GM18508 (cell line): ENCODE measurements around the gene RPL21.
"Not testable (repeated sequence)": the region's sequence is repeated elsewhere in the genome, so short reads cannot be mapped to it uniquely, and the experiment has no call there.

Source experiments
- ATAC-seq: cut with Tn5 transposase; IDR thresholded peaks from one replicate; pipeline ENCODE4 v1.9.1; 2021; ENCODE audit warnings: moderate number of reproducible peaks; ENCODE audit not compliant: insufficient read depth, unreplicated experiment

The RPL21 gene

DNA sequence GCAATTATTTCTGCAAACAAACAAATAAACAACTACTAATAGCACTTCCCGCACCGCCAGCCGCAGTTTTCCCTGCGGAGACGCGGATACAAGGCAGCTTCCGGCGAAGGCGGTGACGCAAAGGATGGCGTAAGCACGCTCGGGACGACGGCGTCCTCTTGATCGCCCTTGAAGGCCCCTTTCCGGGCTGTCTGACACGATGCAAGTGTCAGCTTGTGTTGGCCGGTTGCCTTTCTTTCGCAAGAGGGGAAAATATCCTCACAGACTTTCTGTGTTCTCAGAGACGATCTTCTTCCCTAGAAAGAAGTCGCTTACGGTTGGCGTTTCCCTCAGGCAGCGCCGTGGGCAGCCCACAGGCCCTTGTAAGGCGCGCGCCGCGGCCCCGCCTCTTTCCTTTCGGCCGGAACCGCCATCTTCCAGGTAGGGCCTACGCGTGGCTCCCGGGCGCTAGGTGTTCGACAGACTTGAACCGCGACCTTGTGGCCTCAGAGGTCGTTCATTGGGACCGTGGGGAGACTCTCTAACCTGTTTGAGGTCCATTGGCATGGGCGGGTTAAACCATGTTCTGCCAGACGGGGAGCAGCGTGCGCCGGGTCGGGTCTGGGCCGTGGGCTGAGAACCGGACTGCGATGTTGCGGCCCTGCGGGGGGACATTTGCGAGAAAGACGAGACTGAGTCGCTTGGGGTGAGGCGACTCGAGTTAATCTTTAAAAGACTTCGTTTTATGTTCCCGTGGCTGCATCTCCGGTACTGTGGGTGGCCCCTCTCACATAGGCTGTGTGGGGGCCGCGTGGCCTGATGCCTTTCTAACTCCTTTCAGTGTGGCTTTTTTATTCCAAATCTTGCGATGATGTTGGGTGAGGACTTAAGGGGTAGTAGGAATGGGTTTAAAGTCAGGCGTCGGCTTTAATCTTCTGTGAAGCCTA, at the start of gene RPL21:
Gene RPL21 (plus strand): TSS at position 393 of the 926 bp plus-strand sequence. CDS start 2,219 bp downstream, outside the sequence.
- ATAC-seq, result peak; percentile 82

DNA sequence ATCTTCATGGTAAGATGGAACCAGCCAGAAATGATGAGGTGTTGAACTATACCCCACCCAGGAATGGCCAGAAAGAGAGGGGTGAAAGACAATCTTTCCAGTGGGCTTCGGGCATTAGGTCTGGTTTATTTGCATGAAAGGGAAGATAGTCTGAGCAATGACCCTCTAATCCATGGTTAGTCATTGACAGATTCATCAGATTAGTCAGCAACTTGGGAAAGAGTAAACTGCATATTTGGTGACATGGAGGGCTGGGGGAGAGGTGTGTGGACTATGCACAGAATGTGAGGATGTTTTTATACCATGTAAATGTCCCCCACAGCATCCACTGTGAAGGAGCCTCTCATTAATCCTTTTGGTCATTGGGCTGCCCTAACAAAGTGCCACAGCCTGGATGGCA, 49.7 kb upstream of the RPL21 start:
- ATAC-seq, result no peak

DNA sequence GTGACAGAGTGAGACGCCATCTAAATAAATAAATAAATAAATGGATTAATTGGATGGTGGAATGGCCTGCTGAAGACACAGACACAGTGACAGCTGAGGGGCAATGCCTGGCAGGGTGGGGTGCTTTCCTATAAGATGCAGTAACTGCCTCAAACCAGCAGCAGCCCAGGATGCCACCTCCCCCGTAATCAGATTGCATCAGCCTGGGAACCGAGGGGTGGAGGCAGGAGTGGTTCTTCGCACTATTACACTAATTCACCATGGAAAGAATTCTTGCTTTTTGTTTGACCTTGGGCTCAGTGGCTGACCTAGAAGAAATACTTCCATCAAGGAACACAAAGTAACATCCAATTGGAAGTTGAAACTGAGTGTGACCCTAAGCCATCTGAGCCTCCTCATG, 48.2 kb upstream of the RPL21 start:
- no peak for ATAC-seq

DNA sequence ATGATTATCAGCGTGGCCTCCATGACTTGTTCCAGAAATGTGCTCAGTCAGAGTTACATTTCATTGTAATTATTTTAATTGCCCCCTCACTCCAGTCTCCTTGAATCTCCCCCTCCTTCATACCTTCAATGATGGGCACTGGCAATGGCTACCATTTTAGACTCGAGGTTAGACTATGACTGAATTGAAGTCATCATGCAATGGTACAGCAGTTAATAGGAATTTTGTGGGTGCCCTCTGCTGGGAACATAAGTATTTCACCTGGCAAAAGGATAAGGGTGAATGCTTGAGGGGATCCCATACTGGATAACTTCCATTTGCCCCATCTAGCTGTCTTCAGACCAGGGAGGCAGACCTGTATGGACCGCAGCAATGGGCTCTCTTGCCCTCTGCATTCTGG, 47.5 kb upstream of the RPL21 start:
- ATAC-seq, result no peak

DNA sequence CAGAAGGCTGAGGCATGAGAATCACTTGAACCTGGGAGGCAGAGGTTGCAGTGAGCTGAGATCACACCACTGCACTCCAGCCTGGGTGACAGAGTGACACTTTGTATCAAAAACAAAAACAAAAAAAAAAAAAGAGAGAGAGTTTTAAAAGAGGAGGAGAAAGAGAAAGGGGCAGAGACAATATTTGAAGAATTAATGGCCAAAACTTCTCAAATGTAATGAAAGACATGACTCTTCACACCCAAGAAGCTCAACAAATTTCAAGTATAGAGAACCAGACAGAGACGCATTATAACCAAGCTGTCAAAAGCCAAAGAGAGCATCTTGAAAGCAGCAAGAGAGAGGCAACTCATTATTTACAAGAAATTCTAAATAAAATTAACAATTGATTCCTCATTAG, 42.8 kb upstream of the RPL21 start:
- ATAC-seq, result no peak

DNA sequence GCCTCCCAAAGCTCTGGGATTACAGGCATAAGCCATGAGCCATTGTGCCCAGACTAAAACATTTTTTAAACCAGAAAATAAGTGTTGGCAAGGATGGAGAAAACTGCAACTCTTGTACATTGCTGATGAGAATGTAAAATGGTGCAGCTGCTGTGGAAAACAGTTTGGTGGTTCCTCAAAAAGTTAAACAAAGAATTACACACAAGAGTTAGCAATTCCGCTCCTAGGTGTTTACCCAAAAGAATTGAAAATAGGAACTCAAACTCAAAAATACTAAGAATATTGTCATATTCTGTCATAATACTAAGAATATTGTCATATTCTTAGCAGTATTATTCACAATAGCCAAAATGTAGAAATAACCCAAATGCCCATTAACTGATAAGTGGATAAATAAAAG, 40.1 kb upstream of the RPL21 start:
- no peak for ATAC-seq

DNA sequence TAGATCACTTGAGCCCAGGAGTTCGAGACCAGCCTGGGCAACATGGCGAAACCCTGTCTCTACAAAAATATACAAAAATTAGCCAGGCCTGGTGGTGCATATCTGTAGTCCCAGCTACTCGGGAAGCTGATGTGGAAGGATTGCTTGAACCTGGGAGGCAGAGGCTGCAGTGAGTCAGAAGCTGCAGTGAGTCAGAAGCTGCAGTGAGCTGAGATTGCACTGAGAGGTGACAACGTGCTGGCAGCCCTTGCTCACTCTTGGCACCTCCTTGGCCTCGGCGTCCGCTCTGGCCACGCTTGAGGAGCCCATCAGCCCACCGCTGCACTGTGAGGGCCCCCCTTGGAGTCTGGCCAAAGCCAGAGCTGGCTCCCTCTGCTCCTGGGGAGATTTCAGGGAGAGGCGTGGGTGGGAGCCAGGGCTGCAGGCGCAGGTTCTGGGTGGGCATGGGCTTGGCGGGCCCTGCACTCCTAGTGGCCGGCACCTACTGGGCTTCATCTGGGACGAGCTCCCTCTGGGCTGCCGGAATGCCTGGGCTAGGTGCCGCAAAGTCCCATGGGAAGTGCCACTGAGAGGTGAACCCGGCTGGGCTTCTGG, 39.5 kb upstream of the RPL21 start:
- no peak for ATAC-seq

DNA sequence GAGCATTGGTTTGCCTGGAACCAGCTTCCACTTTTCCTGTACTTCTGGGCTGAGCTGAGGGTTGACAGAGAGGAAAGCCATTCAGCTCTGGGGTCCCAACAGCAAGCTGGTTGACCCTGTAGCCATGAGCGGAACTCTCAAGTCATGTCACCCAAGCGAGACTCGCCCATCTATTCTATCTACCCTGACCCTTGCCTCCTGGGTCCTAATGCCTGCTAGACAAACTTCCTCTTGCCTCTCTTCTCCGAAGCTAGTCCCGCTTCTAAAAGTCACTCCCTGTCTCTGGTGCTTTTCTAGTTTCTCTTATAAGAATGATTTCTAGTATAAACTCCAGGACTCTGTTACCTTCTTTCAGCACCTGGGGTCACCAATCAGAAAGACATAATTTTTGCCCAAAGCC, 38.0 kb upstream of the RPL21 start:
- ATAC-seq, result not testable (repeated sequence)

DNA sequence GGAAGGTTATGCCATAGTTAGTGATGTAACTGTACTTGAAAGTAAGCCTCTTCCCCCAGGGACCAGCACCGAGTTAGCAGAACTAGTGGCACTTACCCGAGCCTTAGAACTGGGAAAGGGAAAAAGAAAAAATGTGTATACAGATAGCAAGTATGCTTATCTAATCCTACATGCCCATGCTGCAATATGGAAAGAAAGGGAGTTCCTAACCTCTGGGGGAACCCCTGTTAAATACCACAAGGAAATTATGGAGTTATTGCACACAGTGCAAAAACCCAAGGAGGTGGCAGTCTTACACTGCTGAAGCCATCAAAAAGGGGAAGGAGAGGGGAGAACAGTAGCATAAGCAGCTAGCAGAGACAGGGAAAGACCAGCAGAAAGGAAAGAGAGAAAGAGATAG, 33.6 kb upstream of the RPL21 start:
- ATAC-seq, result not testable (repeated sequence)

DNA sequence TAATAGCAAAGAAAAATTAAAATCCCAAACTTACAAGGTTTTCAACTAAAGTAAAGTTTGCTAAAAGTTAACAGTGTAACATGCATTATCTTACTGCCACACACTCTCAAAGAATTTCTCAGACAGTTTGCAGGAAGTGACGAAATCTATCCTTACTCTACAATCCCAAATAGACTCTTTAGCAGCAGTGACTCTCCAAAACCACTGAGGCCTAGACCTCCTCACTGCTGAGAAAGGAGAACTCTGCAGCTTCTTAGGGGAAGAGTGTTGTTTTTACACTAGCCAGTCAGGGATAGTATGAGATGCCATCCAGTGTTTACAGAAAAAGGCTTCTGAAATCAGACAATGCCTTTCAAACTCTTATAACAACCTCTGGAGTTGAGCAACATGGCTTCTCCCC, 32.5 kb upstream of the RPL21 start:
- ATAC-seq, result not testable (repeated sequence)

DNA sequence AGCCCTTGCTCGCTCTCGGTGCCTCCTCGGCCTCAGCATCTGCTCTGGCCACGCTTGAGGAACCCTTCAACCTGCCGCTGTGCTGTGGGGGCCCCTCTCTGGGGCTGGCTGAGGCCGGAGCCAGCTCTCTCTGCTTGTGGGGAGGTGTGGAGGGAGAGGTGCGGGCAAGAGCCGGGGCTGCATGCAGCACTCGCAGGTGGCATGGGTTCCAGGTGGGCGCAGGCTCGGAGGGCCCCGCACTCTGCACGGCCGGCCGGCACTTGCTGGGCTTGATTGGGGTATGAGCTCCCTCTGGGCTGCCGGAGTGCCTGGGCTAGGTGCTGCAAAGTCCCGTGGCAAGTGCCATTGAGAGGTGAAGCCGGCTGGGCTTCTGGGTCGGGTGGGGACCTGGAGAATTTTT, 31.7 kb upstream of the RPL21 start:
- no peak for ATAC-seq

DNA sequence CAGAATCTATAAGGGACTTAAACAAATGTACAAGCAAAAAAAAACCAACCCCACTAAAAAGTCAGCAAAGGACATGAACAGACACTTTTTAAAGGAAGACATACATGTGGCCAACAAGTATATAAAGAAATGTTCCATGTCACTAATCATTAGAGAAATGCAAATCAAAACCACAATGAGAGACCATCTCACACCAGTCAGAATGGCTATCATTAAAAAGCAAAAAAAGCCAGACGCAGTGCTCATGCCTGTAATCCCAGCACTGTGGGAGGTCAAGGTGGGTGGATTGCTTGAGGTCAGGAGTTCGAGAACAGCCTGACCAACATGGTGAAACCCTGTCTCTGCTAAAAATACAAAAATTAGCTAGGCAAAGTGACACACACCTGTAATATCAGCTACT, 29.3 kb upstream of the RPL21 start:
- ATAC-seq, result peak; percentile 73

DNA sequence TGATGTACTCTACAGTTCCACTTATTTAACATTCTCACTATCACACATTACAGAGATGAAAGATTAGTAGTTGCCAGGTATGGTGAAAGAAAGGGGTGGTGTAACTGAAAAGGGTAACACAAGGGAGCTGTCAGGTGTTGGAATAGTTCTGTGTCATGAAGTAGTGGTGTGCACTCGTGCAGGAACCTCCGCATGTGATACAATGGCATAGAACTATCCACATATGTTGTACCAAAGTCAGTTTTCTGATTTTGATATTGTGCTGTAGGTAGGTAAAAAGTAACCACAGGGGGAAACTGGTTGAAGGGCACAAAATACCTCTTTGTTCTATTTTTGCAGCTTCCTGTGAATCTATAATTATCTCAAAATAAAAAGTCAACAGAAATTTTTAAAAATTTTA, 24.4 kb upstream of the RPL21 start:
- ATAC-seq, result no peak

DNA sequence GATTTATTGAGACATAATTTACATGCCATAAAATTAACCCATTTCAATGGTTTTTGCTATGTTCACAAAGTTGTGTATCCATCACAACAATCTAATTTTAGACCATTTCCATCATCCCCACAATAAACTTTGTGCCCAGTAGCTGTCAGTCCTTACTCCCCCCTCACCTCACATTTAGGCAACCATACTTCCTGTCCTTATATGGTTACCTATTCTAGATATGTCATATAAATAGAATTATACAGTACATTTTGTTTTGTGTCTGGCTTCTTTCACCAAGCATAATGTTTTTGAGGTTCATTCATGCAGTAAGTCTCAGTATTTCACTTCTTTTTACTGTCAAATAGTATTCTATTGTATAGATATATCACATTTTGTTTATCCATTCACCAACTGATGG, 23.2 kb upstream of the RPL21 start:
- ATAC-seq, result no peak

DNA sequence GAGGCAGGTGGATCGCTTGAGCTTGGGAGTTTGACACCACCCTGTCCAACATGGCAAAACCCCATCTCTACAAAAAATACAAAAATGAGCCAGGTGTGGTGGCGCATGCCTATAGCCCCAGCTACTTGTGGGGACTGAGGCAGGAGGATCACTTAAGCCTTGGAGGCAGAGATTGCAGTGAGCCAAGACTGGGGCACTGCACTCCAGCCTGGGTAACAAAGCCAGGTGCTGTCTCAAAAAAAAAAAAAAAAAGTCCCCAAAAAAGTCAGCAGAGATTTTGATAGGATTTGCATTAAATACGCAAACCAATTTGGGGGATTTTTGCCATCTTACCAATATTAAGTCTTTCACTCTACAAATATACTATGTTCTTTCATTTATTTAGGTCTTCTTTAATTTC, 21.7 kb upstream of the RPL21 start:
- no peak for ATAC-seq

DNA sequence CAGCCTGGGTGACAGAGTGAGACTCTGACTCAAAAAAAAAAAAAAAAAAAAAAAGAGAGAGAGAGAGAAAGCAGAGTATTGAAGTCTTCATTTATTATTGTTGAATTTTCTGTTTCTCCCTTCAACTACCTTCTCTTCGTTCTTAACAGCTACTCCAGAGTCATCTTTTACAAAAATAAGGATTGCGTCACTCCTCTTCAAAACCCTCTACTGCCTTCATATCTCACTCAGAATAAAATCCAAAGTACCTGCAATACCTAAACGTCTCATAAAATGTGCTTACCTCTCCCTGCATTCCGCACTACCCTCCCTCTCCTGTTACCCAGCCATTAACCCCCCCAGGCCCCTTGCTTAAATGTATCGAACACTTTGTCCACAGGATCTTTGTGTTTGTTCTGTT, 17.4 kb upstream of the RPL21 start:
- ATAC-seq, result no peak

DNA sequence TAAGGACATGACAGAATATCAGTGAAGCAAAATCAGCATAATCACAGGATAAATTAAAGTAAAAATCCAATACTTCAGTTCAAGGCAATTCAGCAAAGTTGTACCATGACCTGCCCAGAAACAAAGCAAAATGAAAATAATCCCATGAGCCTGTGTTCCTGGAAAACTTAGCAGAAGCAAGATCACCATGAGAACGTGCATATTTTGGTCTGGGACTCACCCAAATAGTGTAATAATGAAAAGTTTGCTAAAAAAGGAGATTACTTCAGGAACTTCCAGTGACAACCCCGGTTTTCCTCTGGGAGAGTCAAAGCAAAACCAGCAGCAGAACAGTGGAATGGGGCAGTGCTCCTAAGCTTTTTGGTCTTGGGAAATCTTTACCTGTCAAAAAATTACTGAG, 14.9 kb upstream of the RPL21 start:
- no peak for ATAC-seq

DNA sequence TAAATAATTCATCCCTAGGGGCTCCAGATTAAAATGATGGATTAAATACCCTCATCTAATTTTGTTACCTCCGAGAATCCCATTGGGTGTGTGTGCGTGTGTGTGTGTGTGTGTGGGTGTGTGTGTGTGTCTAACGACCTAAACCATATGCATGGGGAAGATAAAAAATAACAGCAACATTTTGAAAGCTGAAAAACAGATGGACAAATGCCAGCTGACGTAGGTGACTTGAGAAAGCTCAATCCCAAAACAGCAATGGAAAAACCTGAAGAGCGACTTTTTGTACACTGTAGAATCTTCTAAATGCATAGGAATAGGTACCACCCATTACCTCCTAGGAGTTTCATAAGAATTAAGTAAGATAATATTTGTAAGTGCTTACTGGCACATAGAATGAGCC, 8.7 kb upstream of the RPL21 start:
- ATAC-seq, result no peak

DNA sequence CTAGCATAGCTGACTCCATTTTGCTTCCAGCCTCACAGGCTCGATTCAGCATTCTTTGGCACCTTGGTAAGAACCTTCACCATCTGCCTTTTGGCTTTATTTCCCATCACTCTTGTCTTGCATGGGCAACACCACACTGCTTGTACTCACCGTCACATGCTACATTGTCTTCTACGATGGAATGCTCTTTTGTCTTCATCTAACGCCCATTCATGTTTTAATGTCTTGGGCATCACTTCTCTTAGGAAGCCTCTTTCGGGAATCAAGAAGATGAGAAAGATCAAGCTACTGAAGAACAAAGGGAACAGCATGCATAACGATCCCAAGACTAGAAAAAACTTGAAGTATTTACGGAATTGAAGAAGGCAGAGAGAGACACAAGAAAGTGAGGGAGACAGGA, 5.7 kb upstream of the RPL21 start:
- ATAC-seq, result no peak

DNA sequence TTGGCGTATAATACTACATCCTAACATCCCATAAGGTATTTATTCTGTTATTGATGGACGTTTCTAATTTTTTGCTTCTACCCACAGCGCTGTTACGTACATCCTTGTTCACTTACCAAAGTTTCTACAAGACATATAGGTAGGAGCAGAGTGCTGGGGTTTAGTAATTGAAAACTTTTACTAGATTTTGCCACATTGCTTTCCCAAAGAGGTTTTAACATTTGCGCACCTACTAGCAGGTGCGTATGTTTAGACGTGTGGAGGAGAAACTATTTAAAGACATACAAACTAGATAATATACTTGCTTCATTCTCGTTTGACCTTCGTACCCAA, 559 bp upstream of the RPL21 start:
- ATAC-seq, result peak; percentile 12

DNA sequence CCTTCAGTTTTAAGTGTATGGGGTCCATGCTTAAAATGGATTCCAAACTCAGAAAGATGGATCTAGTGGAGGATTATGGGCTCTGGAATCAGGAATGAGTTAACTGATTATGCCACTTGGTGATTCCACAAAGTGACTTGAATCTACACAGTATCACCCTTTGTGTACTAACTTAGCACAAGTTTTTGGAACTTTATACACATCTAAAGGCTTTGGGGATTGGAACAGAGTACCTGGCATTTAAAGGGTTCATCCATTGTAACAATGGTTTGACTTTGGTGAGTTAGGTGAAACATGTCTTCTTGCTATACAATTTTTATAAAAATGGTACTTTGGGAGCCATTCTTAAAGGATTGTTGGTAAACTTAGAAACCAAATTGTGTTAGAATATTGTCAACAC, 1.1 kb downstream of the RPL21 start:
- no peak for ATAC-seq

DNA sequence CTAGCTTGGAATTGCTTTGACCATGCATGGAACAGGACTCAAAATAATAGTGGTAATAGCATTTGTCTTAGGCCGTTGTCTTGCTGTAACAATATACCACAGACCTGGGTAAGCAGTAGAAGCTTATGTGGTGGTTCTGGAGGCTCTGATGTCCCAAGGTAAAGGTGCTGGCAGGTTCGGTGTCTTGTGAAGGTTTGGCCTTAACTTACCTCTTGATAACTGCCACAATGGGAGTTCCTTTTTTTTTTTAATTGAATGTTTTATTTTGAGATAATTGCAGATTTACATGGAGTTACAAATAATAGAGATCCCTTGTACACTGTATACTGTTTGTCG, 5.8 kb downstream of the RPL21 start:
- ATAC-seq, result no peak
